Metanephros (tissue), 2 donors: ENCODE measurements around the gene LMAN1L. TPM values are rescaled to one million over a fixed set of nuclear protein-coding genes. Genes with fewer than 3 reads are reported as not detected.

Source experiments
- small RNA-seq: library from RNA; depleted of rRNA; stranded (forward); fragments of <200 nt; gene quantifications from one replicate; pipeline ENCODE3, GENCODE V24; 2014; ENCODE audit warnings: low replicate concordance
- total RNA-seq: library from RNA; depleted of rRNA; stranded (reverse); fragments of >200 nt; gene quantifications from one replicate; pipeline ENCODE4 v1.2.3, GENCODE V29; 2014

LMAN1L gene
- not detected for total RNA-seq

DNA sequence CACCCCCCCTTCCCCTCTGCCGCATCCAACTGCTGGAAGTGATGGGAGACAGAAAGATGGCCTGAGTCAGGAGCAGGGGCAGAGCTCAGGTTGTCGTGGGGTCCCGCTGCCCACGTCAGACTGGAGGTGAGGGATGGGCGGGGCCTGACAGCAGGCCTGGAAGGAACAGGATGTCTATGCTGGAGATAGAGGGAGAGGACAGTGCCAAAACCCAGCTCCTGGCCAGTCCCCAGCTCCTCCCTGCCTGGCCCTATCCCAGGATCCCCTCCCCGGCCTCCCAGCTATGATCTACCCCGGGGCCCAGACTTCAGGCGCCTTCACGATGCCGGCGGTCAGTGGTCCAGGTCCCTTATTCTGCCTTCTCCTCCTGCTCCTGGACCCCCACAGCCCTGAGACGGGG lies at the start of gene LMAN1L:
LMAN1L (plus strand) TSS at position 303 of the 400 bp plus-strand sequence; CDS start at position 323, 20 bp downstream.

DNA sequence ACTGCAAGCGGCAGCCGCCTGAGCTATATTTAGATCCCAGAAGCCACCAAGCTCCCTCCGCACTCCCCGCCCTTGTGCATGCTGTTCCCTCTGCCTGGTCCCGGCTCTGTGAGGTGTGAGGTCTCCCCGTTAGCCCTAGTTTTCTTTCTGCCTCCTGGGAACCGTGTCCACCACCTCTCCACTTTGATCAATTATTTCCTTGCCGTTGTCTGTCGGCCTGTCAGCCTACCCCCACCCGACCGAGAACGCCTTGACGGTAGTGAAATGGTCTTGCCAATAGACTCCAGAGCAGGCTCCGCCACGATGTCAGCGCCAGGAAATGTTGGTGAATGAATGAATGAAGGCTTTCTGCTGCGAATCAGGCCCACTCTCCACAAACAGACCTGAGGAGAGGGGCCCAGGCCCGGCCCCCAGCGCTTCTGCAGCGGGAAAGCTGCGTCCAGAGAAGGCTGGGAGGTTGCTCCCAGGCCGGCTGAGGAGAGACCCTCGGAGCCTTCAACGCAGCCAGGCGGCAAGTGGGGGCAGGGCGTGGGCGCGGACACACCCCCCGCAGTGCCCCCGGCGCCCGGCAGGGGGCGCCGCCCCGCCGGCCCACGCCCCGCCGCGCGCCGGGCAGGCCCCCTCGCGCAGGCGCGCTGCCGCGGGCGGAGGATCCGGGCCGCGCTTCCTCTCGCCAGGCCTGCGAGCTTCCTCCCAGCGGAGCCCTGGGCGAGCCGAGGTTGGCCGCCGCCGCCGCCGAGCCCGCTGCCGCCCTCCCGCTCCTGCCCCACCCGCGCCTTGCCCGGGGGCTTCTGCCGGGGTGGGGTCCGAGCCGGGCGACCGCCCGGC lies 31.0 kb upstream of the LMAN1L start, which contains the start of gene CSK:
CSK (plus strand) TSS at position 650 of the 828 bp plus-strand sequence. CDS start 16,218 bp downstream, outside the sequence.

DNA sequence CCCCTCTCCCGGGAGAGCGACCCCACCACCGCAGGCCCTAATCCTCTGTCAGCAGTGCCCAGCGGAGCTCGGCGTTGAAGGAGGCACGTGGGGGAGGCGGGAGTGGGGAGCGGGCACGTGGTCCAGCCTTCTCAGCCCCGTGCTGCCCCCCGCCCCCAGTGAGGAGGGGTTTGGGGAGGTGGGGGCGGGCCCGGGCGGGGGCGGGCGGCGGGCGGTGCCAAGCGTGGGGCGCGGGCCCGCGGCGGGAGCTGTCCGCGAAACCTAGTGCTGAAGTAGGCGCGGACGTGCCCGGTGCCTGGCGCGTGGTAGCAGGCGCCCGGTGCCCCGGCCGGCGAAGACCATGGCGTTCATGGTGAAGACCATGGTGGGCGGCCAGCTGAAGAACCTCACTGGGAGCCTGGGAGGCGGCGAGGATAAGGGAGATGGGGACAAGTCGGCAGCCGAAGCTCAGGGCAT lies 13.8 kb downstream of the LMAN1L start, which contains the start of gene CPLX3:
CPLX3 (plus strand) TSS at position 264 of the 456 bp plus-strand sequence; CDS start at position 341, 77 bp downstream.

DNA sequence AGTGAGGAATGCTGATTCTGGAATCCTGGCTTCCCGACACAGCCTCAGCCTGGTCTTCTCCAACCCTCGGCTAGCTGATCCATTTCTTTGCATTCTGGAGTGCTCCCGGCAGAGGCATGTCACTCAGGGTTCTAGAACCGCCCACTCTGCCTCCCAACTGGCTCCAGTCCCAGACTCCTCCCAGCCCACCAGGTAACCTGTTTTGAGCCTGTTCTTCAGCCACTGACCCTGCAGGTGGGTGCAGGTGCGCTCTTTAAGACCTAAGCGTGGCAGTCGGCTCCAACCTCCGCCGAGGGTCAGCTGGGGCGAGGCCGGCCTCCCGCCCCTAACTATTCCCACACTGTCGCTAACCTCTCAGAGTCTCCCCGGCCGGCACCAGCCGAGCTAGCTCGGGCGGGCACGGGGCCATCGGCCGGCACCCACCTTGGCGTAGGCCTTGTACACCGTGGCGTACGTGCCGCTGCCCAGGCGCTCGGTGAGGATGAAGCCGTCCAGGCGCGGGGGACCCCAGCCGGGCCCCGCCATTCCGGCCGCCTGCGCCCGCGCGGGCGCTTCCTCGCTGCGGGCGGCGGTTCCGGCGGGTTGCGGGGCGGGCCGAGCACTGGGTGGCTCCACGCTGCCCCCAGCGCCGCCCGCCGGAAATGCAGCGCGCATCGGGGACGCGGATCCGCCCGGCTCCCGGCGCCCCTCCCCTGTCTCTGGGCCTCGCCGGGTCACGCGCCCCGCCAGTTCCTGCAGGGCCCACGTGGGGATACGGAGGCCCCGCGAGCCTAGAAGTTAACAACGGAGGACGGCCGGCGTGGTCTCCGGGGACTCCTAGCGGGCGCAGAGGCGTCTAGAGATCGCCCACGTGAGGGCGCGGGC lies 30.2 kb downstream of the LMAN1L start, which contains the start of gene ULK3:
ULK3 (minus strand) TSS at position 576 of the 864 bp plus-strand sequence; CDS start at position 525, 51 bp downstream.

DNA sequence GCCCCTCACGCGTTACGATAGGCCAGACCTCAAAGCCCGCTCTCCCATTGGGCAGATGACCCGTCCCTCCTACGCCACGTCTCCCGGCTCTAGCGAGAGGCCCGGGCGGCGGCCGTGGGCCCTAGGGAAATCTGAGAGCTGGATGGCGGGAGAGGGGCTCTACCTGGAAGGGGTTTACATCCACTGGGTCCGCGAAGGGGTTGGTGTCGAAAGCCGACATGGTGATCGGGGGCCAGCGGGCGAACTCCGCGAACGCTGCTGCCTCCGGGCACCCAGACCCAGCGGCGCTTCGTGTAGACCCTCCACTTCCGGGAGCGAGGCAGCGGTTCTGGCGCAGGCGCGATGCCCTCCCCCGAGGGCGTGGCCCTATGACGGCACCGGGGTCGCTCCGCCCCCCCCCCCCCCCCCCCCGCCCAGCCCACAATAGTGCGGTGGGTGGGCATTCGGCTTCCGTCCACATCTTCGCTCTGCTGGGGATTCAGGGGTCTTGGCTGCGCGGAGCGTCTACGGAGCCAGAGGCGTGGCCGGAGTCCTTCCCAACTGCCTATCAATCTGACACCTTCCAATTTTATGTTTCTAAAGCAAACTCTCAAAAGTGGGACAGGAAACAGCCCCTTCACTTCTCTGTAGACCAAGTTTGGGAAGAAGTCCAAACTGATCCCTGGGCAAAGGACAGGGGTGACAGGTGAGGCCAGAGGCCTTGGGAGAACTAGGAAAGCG lies 60.6 kb downstream of the LMAN1L start, which contains the start of gene SCAMP2:
SCAMP2 (minus strand) TSS at position 330 of the 720 bp plus-strand sequence; CDS start at position 220, 110 bp downstream.

Small RNA genes lying within 50 kb of the gene (small RNA-seq; reads per million reads assigned to genes)
- gene CPLX3: not detected
- gene MIR4513: not detected
- gene MIR6882: 0.07 reads per million

Other genes with a start within 250 kb of the LMAN1L start
- gene CLK3, start 197.0 kb upstream of the LMAN1L start, total RNA-seq: 79.2 TPM
- gene EDC3, start 116.8 kb upstream of the LMAN1L start, total RNA-seq: 23.4 TPM
- not detected for gene CYP1A1, start 87.3 kb upstream of the LMAN1L start, total RNA-seq
- not detected for gene CYP1A2, start 64.0 kb upstream of the LMAN1L start, total RNA-seq
- gene CSK, start 30.8 kb upstream of the LMAN1L start, total RNA-seq: 37.5 TPM
- gene CPLX3, start 13.8 kb downstream of the LMAN1L start, total RNA-seq: not detected
- gene ULK3, start 30.3 kb downstream of the LMAN1L start, total RNA-seq: 23.4 TPM
- gene SCAMP2, start 60.5 kb downstream of the LMAN1L start, total RNA-seq: 56.7 TPM
- 55.2 TPM for gene MPI, start 77.2 kb downstream of the LMAN1L start, total RNA-seq
- gene FAM219B, start 94.0 kb downstream of the LMAN1L start, total RNA-seq: 54.7 TPM
- 103 TPM for gene COX5A, start 125.2 kb downstream of the LMAN1L start, total RNA-seq
- 3.0 TPM for gene RPP25, start 143.9 kb downstream of the LMAN1L start, total RNA-seq
- 14.1 TPM for gene SCAMP5, start 182.7 kb downstream of the LMAN1L start, total RNA-seq
- 21.3 TPM for gene PPCDC, start 210.8 kb downstream of the LMAN1L start, total RNA-seq